GM12865 (cell line): ENCODE results near the gene HDLBP.

Source experiments
- DNase-seq: peaks from one replicate; pipeline ENCODE4 v3.0.0; 2010; ENCODE audit warnings: low read depth
- H3K4me3 ChIP-seq: 2 replicates; pipeline ENCODE4 v1.5.1; 2011; ENCODE audit warnings: mild to moderate bottlenecking, low read depth, low read length, control low read depth
- TF ChIP-seq, protein P1 (sequence below): IDR thresholded peaks from 2 replicates; pipeline ENCODE4 v1.5.1; 2011; ENCODE audit warnings: low read length, control low read depth, low read depth, inconsistent platforms; ENCODE audit not compliant: insufficient read depth; ENCODE audit errors: missing control alignments

The HDLBP gene

DNA sequence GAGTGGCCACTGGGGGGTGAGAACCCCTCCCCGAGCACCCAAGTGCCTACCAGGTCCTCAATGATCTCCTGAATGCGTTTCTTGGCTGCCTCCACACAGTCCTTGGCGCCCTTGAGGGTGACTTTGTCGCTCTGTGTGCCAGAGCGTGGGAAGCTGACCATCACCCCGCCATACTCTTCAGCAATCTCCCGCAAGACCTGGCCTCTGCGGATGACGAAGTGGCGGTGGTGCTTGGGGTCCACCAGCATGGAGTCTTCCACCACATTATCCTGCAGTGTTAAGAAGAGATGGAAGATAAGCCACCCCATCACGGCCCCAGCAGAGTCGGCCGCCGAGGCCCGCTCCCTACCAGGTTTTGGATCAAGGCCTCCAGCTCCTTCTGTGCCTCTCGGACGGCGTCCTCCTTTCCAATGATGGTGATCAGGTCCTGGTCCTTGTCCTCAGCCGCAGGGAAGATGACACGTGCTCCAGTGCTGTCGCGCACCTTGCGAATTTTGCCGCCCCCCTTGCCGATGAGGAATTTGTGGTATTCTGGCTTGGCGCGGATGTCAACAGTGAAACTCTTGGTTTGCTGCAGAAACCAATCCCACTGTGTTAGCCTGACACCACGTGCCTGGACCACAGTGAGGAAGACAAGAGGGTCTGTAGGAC lies 75.8 kb downstream of the HDLBP start:
- no peak for DNase-seq
- TF ChIP-seq, protein P1, sequence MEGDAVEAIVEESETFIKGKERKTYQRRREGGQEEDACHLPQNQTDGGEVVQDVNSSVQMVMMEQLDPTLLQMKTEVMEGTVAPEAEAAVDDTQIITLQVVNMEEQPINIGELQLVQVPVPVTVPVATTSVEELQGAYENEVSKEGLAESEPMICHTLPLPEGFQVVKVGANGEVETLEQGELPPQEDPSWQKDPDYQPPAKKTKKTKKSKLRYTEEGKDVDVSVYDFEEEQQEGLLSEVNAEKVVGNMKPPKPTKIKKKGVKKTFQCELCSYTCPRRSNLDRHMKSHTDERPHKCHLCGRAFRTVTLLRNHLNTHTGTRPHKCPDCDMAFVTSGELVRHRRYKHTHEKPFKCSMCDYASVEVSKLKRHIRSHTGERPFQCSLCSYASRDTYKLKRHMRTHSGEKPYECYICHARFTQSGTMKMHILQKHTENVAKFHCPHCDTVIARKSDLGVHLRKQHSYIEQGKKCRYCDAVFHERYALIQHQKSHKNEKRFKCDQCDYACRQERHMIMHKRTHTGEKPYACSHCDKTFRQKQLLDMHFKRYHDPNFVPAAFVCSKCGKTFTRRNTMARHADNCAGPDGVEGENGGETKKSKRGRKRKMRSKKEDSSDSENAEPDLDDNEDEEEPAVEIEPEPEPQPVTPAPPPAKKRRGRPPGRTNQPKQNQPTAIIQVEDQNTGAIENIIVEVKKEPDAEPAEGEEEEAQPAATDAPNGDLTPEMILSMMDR, result no peak
- no peak overlapping the region for H3K4me3 ChIP-seq

DNA sequence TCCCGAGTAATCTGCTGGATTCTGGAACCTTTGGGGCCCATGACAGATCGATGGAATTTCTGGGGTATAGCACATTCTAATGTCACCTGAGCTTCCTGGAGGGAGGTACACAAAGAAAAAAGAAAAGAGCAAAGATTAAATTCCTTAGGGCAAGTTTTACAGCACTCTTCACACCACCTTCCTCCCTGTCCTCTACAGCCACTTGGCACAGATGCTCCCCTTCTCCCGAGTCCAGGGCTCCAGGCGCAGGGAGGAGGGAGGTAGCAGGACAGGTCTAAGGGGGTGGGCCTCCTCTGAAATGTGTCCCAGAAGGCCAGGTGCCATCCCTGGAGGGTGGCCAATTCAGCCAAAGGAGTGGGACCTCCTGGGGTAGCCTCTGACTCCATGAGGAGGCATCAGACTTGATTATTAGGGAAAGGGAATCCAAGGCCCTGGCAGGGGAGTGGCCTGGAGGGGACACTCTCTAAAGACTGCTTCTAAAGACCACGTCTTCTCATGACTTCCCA lies 76.7 kb downstream of the HDLBP start:
- no peak for DNase-seq
- H3K4me3 ChIP-seq, result no peak overlapping the region
- TF ChIP-seq, protein P1, result no peak

DNA sequence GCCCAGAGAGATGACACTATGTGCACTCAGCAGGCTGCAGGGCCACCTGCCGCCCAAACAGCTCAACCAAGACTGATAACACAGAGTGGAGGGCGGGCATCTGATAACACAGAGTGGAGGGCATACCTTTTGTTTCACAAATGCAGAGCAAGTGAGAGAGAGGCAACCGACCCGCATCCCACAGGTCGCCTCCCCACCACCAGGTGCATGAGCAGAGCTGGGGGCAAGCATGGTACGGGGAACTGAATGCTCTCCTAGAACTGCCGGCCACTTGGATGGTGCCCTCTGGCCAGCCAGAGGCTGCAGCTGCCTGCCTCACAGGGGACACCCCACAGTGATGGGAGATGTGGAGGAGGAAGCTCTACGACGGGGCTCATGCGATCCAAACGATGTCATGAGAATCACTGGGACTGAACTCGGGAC lies 77.5 kb downstream of the HDLBP start:
- no peak overlapping the region for H3K4me3 ChIP-seq
- DNase-seq, result no peak
- TF ChIP-seq, protein P1, result no peak

DNA sequence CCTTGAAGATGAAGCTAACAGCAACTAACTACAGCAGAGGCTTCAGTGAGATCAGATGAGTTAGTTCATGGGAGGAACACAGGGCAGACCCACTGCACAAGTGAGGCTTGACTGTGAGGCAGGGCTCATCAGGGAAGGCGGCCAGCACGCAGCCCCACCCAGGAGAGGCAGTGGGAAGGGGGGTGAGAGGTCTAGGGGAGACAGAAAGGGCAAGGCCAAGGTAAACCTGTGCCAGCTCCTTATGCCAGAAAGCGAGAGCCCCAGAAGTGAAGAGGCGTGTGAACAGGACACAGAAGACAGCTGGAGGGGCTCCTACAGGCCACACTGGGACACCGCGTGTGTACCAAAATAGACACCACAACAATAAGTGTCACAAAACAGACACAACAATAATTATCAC lies 78.4 kb downstream of the HDLBP start:
- DNase-seq, result no peak
- no peak overlapping the region for H3K4me3 ChIP-seq
- TF ChIP-seq, protein P1, result no peak

DNA sequence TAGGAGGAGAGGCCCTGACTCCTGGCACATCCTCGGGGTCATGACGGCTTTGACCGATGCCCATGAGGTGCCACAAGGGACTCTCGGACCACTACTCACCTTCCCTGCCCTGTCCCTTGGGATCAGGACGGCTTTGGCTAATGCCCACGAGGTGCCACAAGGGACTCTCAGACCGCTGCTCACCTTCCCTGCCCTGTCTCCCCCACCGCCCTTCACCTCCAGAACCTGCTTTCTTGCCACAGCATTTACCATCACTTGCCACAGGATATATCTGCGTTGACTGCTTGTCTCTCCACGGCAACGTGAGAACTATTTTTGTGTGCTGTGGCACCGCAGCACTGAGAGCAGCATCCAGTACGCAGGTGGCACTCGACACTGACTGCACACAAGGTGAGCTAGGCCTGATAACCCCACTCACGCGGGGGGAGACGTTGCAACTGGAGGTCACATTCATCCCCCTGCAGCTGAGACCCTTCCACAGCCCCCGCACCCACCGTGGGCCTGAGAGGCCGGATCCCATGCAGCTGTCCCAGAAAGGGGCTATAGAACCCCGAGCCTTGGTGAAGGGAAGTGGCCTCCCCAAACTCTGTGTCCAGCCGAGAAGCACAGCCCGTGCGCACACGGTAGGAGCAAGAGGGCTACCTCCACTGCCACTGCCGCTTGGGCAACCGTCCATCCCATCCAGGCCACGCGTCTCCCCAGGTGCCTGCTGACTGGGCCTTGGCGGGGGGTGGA lies 79.4 kb downstream of the HDLBP start:
- DNase-seq, result no peak
- H3K4me3 ChIP-seq, result no peak overlapping the region
- TF ChIP-seq, protein P1, result no peak

DNA sequence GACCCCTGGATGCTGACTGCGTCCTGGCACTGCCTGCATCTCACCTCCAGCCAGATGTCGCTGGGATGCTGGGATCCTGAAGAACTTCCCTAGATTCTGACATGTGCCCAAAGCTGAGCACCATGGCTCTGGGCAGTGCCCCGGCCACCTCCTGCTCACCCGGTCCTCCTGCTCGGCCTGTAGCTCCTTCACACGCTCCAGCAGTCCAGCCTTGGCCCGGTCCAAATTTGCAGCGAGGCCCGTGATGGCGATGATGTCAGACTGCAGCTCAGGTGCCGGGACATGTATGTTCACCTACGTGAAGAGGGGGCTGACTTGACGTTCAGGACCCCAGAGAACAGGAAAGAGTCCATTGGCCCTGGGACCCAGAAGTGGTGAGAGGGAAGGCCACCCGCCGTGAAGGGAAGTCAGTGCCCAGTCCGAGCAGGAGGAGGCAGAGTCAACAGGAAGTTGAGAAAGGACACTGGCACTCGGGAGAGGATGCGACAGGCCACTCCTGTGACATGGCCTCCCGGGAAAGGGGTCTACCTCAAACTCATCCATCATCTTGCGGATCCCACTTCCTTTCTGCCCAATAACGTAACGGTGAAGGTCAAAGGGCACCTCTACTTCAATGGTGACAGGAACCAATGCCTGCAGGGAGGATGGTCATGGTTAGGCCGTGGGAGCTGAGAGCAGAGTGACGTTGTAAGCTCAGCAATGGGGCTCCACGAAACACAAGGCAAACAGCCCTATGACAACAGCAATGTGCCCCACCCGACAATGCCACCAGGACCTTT lies 80.3 kb downstream of the HDLBP start:
- no peak overlapping the region for H3K4me3 ChIP-seq
- DNase-seq, result no peak
- TF ChIP-seq, protein P1, result no peak
